Astrocyte (in vitro differentiated cells and primary cell): ENCODE data around the gene CDKN1C. TPM values are rescaled to one million over a fixed set of nuclear protein-coding genes. Genes with fewer than 3 reads are reported as not detected.

Experiments used
- DNase-seq: peaks from one replicate; pipeline ENCODE4 v3.0.0-alpha.2; 2010; ENCODE audit warnings: low read depth
- FAIRE-seq: peaks from 2 replicates; lab custom pipeline; 2011; peaks lifted over from hg19 to GRCh38; lab: Jason Lieb, UNC
- H2AFZ ChIP-seq: 2 replicates; pipeline ENCODE4 v1.6.0; 2012; ENCODE audit warnings: low read depth, low read length, inconsistent platforms
- H3K27ac ChIP-seq: 2 replicates; pipeline ENCODE4 v1.5.1; 2011; ENCODE audit warnings: low read depth, low read length, inconsistent platforms
- H3K27me3 ChIP-seq: 2 replicates; pipeline ENCODE4 v1.6.0; 2011; ENCODE audit warnings: low read length, inconsistent platforms; ENCODE audit not compliant: insufficient read depth
- H3K36me3 ChIP-seq: 2 replicates; pipeline ENCODE4 v1.5.1; 2011; ENCODE audit warnings: low read length, inconsistent platforms; ENCODE audit not compliant: insufficient read depth
- H3K4me1 ChIP-seq: 2 replicates; pipeline ENCODE4 v1.5.1; 2011; ENCODE audit warnings: low read length, inconsistent platforms; ENCODE audit not compliant: insufficient read depth
- H3K4me2 ChIP-seq: 2 replicates; pipeline ENCODE4 v1.6.0; 2012; ENCODE audit warnings: low read length, inconsistent platforms
- H3K4me3 ChIP-seq: 2 replicates; pipeline ENCODE4 v1.5.1; 2011; ENCODE audit warnings: low read depth, mild to moderate bottlenecking, low read length, inconsistent platforms; ENCODE audit not compliant: insufficient read depth
- H3K79me2 ChIP-seq: 2 replicates; pipeline ENCODE4 v1.6.0; 2012; ENCODE audit warnings: mild to moderate bottlenecking, low read length, inconsistent platforms; ENCODE audit not compliant: insufficient read depth
- H3K9ac ChIP-seq: 2 replicates; pipeline ENCODE4 v1.6.0; 2012; ENCODE audit warnings: mild to moderate bottlenecking, low read length, inconsistent platforms
- H3K9me3 ChIP-seq: 2 replicates; pipeline ENCODE4 v1.5.1; 2012; ENCODE audit warnings: low read depth, mild to moderate bottlenecking, low read length, inconsistent platforms; ENCODE audit not compliant: insufficient read depth
- H4K20me1 ChIP-seq: 2 replicates; pipeline ENCODE4 v1.6.0; 2012; ENCODE audit warnings: low read length, inconsistent platforms; ENCODE audit not compliant: insufficient read depth
- H3K27ac Mint-ChIP-seq: one replicate; pipeline ENCODE4 v1.8.0; 2021; ENCODE audit warnings: mild to moderate bottlenecking, mixed read lengths; ENCODE audit not compliant: unreplicated experiment
- H3K27me3 Mint-ChIP-seq: one replicate; pipeline ENCODE4 v1.8.0; 2021; ENCODE audit warnings: low read depth, mixed read lengths; ENCODE audit not compliant: unreplicated experiment
- H3K36me3 Mint-ChIP-seq: one replicate; pipeline ENCODE4 v1.8.0; 2021; ENCODE audit warnings: low read depth, mixed read lengths; ENCODE audit not compliant: unreplicated experiment
- H3K4me1 Mint-ChIP-seq: one replicate; pipeline ENCODE4 v1.8.0; 2021; ENCODE audit warnings: low read depth, mixed read lengths; ENCODE audit not compliant: unreplicated experiment
- H3K4me3 Mint-ChIP-seq: one replicate; pipeline ENCODE4 v1.8.0; 2021; ENCODE audit warnings: mild to moderate bottlenecking, moderate library complexity, mixed read lengths; ENCODE audit not compliant: unreplicated experiment
- H3K9me3 Mint-ChIP-seq: one replicate; pipeline ENCODE4 v1.8.0; 2021; ENCODE audit warnings: mild to moderate bottlenecking, mixed read lengths; ENCODE audit not compliant: unreplicated experiment
- EZH2 ChIP-seq: IDR thresholded peaks from 2 replicates; pipeline ENCODE4 v1.6.1; 2012; ENCODE audit warnings: mild to moderate bottlenecking, low read length, inconsistent platforms; ENCODE audit not compliant: insufficient read depth
- total RNA-seq: library from RNA; stranded (reverse); gene quantifications from 2 replicates; pipeline ENCODE4 v1.2.1, GENCODE V29; 2021
- TF ChIP-seq, protein P1 (sequence below): IDR thresholded peaks from 2 replicates; pipeline ENCODE4 v1.5.1; 2011; ENCODE audit warnings: low read depth, mild to moderate bottlenecking, inconsistent platforms, low read length, moderate library complexity; ENCODE audit not compliant: insufficient read depth

The CDKN1C gene
- total RNA-seq, 1 donor from 2014 or later, result 7.5 TPM

DNA sequence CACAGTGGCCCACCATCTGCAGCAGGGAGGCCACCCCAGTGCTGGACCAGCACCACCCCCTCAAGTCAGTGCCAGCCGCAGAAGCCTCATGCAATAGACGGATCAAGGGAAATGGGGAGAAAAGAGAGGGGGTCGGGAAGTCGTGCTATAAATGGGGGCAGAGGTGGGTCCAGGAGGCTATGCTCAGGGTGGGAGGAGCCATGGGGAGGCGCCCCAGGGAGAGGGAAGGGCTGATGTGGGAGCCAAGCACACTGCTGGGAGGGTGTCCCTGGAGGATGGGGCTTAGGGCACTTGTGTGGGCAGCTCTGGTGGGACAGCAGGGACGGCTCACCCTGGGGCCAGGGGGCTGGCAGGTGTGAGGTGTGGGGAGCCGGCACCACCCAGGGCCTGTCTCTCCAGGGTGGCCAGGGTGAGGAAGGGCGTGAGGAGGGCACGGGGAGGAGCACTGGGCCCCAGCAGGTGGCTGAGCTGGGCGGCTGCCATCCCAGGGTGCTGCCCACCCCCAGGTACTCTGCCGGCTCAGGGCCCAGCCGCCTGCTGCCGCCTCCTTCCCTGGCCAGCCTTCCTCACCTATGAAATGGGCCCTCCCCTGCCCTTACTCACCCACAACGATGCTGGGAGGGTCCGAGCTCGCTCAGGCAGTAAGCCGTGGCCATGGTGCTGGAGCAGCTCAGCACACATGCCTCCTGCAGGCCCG, 25.7 kb upstream of the CDKN1C start:
- H3K4me3 ChIP-seq, result no peak overlapping the region
- no peak overlapping the region for H3K27ac ChIP-seq
- no peaks in the 10 kb centered on the region for H4K20me1 ChIP-seq
- Mint-ChIP-seq H3K9me3 (peaks cover 3% of the 10 kb centered on the region), H3K27ac (no peak overlapping the region), H3K36me3 (peaks cover 7% of the 10 kb centered on the region), H3K4me3 (no peak overlapping the region), H3K4me1 (peaks cover 8% of the 10 kb centered on the region), H3K27me3 (no peaks in the 10 kb centered on the region)
- H3K79me2 ChIP-seq, result no peaks in the 10 kb centered on the region
- no peak for TF ChIP-seq EZH2
- TF ChIP-seq, protein P1, sequence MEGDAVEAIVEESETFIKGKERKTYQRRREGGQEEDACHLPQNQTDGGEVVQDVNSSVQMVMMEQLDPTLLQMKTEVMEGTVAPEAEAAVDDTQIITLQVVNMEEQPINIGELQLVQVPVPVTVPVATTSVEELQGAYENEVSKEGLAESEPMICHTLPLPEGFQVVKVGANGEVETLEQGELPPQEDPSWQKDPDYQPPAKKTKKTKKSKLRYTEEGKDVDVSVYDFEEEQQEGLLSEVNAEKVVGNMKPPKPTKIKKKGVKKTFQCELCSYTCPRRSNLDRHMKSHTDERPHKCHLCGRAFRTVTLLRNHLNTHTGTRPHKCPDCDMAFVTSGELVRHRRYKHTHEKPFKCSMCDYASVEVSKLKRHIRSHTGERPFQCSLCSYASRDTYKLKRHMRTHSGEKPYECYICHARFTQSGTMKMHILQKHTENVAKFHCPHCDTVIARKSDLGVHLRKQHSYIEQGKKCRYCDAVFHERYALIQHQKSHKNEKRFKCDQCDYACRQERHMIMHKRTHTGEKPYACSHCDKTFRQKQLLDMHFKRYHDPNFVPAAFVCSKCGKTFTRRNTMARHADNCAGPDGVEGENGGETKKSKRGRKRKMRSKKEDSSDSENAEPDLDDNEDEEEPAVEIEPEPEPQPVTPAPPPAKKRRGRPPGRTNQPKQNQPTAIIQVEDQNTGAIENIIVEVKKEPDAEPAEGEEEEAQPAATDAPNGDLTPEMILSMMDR, result no peak
- peaks cover 3% of the 10 kb centered on the region for H3K27me3 ChIP-seq
- H3K9me3 ChIP-seq, result no peaks in the 10 kb centered on the region
- H3K9ac ChIP-seq, result no peak overlapping the region
- no peaks in the 10 kb centered on the region for H3K36me3 ChIP-seq
- DNase-seq (no peak), FAIRE-seq (no peak)
- H2AFZ ChIP-seq, result no peak overlapping the region
- H3K4me1 ChIP-seq, result peaks cover 23% of the 10 kb centered on the region
- no peak overlapping the region for H3K4me2 ChIP-seq

DNA sequence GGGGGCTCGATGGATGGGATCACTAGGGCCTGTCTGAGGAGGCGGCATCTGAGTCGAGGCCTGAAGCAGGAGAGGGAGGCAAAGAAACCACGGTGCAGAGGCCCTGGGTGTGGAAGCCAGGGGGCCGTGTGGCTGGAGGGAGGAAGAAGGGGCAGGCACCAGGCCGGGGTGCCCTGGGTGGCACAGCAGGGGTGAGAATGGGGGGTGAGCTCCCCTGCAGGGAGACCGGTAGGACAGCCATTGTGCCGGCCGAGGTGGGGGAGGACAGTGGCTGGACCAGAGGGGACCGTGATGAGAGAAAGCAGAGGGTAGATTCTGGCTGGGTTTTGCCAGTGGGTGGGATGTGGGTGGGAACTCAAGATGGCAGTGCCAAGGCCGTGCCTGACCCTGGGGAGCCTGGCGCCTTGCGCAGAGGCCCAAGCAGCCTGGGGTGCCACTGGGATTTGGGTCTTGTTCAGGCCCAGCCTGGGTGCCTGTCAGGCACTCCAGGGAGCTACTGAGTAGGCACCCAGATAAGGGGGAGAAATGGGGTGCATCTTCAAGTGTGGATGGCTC, 24.9 kb upstream of the CDKN1C start:
- TF ChIP-seq, protein P1, result no peak
- TF ChIP-seq EZH2, result no peak
- no peak overlapping the region for H3K4me2 ChIP-seq
- H3K27ac ChIP-seq, result no peak overlapping the region
- H2AFZ ChIP-seq, result no peak overlapping the region
- H3K27ac Mint-ChIP-seq, result no peak overlapping the region
- peak overlapping the region; percentile 8 for H3K4me3 Mint-ChIP-seq
- H3K27me3 ChIP-seq, result peaks cover 3% of the 10 kb centered on the region
- FAIRE-seq (no peak), DNase-seq (no peak)
- no peaks in the 10 kb centered on the region for H3K9me3 ChIP-seq
- no peak overlapping the region for H3K9ac ChIP-seq
- peaks cover 23% of the 10 kb centered on the region for H3K4me1 ChIP-seq
- peaks cover 8% of the 10 kb centered on the region for H3K4me1 Mint-ChIP-seq
- H3K27me3 Mint-ChIP-seq, result no peaks in the 10 kb centered on the region
- no peaks in the 10 kb centered on the region for H4K20me1 ChIP-seq
- H3K9me3 Mint-ChIP-seq, result peaks cover 5% of the 10 kb centered on the region
- H3K36me3 Mint-ChIP-seq, result peaks cover 15% of the 10 kb centered on the region
- no peak overlapping the region for H3K4me3 ChIP-seq
- H3K36me3 ChIP-seq, result no peaks in the 10 kb centered on the region
- no peaks in the 10 kb centered on the region for H3K79me2 ChIP-seq
